Glomerular visceral epithelial cell (primary cell): ENCODE measurements around the gene KISS1R.

Experiments
- DNase-seq: peaks from one replicate; pipeline ENCODE4 v3.0.0-alpha.2; 2016; ENCODE audit errors: extremely low spot score

Gene KISS1R

GRCh38 chr19:938233-938923, 21.2 kb downstream of the KISS1R start:
- DNase-seq, result no peak

DNA sequence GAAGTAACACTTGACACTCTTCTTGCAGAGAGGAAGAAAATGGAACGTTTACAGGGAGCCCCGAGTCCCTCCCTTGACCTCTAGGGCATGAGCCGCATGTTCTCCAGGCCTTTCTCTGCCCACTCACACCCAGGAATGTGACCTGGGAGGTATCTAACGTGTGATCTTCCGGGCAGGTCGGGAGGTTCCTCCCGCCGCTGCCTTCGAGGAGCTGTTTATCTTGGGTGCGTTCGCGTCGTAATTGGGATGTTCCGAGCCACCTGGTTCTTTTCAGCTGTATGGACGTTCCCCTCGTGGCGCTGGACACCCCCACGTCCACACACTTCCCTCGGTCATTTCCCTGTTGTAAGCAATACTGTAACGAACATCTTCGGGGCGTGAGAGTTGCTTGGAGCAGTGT, 22.3 kb downstream of the KISS1R start:
- no peak for DNase-seq

DNA sequence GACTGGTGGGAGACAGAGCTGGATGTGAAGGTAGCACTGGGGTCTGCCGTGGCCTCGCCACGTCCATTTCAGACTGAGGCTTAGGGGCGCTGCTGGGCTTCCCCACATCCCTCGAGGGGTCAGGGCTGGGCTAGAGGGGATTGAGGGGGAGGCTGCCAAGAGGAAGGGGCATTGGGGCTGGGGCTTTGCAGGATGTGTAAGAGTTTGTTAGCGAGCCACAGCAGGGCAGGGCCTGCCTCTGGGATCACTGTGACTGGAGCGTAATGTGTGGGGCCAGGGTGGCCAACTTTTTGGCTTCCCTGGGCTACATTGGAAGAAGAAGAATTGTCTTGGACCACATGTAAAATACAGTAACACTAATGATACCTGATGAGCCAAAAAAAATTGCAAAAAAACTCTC, 22.8 kb downstream of the KISS1R start:
- DNase-seq, result no peak

GRCh38 chr19:940591-941291, 23.6 kb downstream of the KISS1R start:
- peak; percentile 92 for DNase-seq

- DNase-seq, result no peak
These were observed 24.4 kb downstream of the KISS1R start for GRCh38 chr19:941292-942132.

GRCh38 chr19:942133-942645, 25.1 kb downstream of the KISS1R start:
- no peak for DNase-seq

DNA sequence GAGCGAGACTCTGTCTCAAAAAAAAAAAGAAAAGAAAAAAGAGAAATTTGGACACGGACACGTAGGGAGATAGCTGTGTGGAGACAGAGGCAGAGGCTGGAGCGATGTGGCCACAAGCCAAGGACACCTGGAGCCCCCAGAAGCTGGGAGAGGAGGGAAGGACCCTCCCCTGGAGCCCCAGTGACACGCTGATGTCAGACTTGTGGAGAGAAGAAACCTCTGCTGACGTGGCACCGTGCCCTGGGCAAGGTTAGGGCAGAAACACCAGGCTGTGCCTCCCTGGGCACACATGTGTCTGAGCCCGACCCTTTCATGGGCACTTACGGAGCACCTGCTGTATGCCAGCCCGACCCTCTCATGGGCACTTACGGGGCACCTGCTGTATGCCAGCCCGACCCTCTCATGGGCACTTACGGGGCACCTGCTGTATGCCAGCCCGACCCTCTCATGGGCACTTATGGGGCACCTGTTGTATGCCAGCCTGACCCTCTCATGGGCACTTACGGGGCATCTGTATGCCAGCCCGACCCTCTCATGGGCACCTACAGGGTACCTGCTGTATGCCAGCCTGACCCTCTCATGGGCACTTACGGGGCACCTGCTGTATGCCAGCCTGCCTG, 26.5 kb downstream of the KISS1R start:
- no peak for DNase-seq

DNA sequence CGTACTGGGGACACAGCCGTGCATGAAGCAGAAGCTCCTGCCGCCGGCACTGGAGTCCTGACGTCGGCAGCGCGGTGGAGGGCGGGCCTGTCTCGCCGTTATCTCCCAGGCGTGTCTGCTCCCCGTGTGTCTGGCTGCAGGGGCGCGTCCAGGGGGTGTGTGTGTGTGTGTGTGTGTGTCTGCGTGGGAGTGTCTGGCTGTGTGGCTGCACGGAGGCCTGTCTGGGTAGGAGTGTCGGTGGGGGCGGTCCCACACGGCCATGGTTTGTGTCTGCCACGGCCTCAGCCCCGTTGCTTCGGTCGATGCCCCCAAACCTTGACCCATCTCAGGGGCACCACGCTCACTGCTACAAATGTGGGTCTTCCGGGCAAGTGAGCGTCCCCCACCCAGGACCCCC, 27.0 kb downstream of the KISS1R start:
- no peak for DNase-seq

DNA sequence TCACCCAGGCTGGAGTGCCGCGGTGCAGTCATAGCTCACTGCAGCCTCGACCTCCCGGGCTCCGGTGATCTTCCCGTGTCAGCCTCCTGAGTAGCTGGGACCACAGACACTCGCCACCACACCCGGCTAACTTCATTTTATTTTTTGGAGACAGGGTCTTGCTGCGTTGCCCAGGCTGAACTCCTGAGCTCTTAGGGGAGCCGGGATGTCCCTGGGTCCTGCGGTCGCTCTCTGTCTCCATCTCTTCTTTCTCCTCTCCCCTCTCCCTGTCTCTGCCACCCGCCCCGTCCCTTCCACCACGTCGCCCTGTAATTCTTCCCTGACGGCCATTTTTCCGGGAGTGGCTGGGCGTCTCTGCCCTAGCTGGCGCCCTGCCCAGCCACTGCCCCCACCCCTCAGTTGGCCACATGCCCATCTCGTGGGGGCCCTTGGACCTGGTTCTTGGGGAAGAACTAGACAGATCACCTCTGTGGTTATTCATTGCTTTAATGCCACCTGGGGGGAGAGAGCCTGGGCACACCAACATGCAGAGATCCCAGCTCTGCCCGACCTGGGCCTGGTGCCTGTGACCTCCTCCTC, 27.6 kb downstream of the KISS1R start:
- DNase-seq, result no peak

DNA sequence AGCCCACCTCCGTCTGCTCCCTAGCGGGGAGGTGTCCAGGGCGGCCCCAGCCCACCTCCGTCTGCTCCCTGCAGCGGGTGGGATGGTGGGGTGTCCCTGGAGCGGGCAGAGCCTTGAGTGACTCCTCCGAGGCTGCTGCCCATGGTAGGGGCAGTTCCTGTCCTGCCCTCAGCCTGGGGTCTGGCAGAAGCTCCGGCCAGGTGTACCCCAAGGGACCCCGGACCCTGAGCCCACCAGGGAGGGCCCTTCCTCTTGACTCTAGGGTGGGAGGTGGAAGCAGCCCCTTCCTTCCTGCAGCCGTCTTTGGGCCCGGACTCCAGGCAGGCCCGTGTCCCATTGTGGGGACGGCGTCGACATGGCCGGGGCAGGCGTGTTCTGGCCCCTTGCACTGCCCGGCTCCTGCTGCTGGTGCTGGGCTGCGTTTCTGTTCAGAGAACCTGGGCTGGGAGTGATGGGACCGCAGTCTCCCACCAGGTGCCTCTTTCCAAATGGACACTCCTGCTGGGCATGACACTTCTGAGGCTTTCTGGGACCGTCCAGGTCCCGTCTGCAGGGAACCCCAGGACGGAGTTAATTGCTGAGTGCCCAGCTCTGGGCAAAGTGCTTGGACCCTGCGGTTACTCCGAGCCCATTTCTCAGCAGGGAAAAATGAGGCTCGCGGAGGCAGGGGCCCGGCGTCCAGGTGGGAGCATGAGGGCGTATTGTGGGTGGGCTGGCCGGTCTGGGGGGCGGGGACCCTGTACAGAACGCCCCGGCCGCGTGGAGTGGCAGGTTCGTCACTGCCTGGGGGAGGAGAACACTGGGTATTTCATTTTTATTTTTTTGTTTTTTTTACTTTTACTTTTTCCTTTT, 28.5 kb downstream of the KISS1R start:
- no peak for DNase-seq

DNA sequence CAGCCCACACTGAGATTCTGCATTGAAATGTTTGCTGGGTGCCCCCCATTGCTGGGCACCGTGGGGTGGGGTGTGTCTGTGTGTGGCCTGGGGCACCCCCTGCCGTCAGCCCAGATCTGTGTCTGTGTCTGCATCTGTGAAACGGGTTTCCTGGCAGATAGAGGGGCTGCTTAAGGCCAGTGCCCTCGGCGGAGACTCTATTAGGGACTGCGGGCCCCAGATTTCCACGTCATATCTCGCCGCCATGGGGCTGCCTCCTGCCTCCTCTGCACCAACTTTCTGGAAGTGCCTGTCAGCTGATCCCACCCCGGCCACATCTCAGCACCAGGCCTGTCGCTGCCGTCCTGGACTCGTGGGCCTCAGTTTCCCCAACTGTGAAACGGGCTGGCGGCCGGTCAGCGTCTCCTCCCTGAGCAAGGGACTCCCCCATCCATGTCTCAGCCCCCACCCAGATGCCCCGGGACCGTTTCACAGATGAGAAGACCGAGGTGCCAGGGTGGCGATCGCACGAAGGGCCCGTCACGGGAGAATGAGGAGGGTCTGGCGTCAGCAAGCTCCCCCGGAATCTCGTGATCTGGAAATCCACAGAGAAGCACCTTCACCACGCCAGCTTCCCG, 30.1 kb downstream of the KISS1R start:
- no peak for DNase-seq

DNA sequence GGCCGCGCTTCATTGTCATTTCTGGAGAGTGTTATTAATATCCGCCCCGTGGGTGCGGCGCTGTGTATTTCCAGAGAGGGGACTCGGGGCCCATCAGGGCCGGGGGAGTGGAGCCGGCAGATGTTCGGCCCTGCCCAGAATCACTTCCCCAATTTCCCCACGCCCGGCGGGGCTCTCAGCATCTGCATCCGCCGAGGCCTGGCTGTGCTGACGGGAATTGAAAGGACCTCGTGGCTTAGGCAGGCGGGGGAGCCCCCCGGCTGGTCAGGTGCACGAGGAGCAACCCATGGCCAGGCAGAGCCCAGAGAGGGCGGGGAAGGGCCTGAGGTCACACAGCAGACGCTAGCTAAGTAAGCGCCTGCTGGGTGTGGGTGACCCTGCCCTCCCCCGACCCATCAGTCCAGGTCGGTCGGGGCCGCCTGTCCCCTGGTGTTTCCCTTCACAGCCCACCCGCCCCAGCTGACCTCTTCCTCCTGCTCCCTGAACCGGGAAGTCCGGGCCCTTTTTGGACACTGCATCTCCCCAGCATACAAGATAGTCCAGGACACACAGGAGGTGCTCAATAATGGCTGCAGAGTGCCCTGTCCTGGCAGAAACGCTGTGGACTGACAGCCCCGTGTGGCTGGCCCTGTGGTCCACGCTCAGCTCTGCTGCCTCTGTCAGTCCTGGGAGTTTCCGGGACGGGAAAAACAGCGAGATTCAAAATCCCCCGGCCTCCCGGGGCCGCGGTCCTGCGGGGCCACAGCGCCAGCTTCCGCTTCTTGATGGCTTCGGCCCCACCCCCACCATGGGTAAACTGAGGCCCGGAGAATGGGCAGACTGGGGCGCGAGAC, 30.8 kb downstream of the KISS1R start:
- no peak for DNase-seq

GRCh38 chr19:948842-949496, 31.8 kb downstream of the KISS1R start:
- DNase-seq, result no peak

GRCh38 chr19:950352-951066, 33.4 kb downstream of the KISS1R start:
- no peak for DNase-seq

DNA sequence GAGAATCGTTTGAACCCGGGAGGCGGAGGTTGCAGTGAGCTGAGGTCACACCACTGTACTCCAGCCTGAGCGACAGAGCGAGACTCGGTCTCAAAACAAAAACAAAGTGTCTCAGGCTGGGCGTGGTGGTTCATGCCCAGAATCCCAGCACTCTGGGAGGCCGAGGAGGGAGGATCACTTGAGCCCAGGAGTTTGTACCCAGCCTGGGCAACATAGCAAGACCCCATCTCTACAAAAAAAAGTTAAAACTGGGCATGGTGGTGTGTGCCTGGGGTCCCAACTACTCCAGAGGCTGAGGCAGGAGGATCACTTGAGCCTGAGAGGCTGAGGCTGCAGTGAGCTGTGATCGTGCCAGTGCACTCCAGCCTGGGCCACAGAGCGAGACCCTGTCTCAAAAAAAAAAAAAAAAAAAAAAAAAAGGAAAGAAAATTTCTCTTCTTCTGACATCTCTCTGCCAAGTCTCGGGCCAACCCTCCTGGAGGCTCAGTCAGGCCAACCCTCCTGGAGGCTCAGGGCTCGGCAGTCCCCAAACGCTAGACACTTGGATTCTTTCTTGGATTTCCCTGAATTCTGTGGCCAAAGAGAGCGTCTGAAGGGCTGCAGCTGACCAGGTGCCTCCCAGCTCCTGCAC, 35.0 kb downstream of the KISS1R start:
- no peak for DNase-seq

DNA sequence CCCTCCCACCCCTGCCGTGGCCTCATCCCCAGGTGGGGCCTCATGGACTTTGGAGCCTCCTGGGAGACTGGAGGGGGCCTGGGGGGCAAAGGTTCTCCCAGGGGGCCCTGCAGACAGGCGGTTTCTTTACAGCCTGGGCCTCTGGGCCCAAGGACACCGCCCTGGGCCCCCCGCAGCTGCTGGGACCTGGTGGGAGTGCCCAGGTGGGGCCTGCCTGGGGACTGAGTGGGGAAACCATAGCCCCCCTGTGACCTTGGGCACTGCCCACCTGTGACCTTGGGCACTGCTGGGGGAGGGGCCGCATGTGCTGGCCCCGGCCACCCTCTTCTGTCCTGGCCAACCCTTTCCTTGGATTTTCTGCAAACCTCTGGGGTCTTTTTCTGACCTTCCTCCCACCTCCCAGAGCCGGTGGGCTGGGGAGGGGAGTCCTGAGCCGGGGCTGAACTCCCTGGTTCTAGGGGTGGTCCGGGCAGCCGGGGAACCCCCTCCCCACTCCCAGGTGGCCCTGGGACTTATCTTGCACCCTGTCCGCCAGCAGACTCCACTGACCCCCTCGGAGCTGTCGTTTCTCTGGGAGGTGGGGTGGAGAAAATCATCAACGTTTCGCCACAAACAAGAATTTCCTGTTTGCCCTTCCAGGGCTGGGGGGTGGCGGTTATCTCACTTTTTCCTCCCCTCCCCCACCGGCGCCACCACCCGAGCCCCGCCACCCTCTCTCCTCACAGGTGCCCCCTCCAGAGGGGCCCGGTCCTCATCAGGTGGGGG, 35.7 kb downstream of the KISS1R start:
- DNase-seq, result no peak
